ENCODE results near the gene PLPPR3. TPM values are rescaled to one million over a fixed set of nuclear protein-coding genes. Genes with fewer than 3 reads are reported as not detected.

PLPPR3 gene
- total and polyA plus RNA-seq, 9 of the 15 experiments (the other 6 are each of a cell fraction or from before 2014, with no cell fraction given), result 0.01 to 48.2 (median 8.6) TPM

GRCh38 chr19:796692-797527 lies 24.8 kb downstream of the PLPPR3 start, which contains the start of gene PTBP1 (continued):
- TF ChIP-seq, protein P1, sequence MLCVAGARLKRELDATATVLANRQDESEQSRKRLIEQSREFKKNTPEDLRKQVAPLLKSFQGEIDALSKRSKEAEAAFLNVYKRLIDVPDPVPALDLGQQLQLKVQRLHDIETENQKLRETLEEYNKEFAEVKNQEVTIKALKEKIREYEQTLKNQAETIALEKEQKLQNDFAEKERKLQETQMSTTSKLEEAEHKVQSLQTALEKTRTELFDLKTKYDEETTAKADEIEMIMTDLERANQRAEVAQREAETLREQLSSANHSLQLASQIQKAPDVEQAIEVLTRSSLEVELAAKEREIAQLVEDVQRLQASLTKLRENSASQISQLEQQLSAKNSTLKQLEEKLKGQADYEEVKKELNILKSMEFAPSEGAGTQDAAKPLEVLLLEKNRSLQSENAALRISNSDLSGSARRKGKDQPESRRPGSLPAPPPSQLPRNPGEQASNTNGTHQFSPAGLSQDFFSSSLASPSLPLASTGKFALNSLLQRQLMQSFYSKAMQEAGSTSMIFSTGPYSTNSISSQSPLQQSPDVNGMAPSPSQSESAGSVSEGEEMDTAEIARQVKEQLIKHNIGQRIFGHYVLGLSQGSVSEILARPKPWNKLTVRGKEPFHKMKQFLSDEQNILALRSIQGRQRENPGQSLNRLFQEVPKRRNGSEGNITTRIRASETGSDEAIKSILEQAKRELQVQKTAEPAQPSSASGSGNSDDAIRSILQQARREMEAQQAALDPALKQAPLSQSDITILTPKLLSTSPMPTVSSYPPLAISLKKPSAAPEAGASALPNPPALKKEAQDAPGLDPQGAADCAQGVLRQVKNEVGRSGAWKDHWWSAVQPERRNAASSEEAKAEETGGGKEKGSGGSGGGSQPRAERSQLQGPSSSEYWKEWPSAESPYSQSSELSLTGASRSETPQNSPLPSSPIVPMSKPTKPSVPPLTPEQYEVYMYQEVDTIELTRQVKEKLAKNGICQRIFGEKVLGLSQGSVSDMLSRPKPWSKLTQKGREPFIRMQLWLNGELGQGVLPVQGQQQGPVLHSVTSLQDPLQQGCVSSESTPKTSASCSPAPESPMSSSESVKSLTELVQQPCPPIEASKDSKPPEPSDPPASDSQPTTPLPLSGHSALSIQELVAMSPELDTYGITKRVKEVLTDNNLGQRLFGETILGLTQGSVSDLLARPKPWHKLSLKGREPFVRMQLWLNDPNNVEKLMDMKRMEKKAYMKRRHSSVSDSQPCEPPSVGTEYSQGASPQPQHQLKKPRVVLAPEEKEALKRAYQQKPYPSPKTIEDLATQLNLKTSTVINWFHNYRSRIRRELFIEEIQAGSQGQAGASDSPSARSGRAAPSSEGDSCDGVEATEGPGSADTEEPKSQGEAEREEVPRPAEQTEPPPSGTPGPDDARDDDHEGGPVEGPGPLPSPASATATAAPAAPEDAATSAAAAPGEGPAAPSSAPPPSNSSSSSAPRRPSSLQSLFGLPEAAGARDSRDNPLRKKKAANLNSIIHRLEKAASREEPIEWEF (CRISPR knock-in tag; IDR thresholded peaks at IDR 0.05), result peak; percentile 74; the same call in 1 of the 2 replicates
- peak; percentile 82 for TF ChIP-seq GMEB1 (CRISPR knock-in tag; IDR thresholded peaks at IDR 0.05)
- TF ChIP-seq SMAD1 (IDR thresholded peaks at IDR 0.05; ENCODE audit: low read depth, low read length, partially characterized antibody), result peak; percentile 48
- TF ChIP-seq MTF1 (CRISPR knock-in tag; IDR thresholded peaks at IDR 0.05; ENCODE audit: borderline replicate concordance), result no peak
- TF ChIP-seq SMARCA4 (IDR thresholded peaks at IDR 0.05), result no peak
- TF ChIP-seq ZNF224 (CRISPR knock-in tag; IDR thresholded peaks at IDR 0.05), result no peak
- TF ChIP-seq ESRRB (CRISPR knock-in tag; IDR thresholded peaks at IDR 0.05; ENCODE audit: borderline replicate concordance), result no peak
- TF ChIP-seq, protein P2, sequence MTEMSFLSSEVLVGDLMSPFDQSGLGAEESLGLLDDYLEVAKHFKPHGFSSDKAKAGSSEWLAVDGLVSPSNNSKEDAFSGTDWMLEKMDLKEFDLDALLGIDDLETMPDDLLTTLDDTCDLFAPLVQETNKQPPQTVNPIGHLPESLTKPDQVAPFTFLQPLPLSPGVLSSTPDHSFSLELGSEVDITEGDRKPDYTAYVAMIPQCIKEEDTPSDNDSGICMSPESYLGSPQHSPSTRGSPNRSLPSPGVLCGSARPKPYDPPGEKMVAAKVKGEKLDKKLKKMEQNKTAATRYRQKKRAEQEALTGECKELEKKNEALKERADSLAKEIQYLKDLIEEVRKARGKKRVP (CRISPR knock-in tag; IDR thresholded peaks at IDR 0.05), result no peak
- TF ChIP-seq FOXK1 (CRISPR knock-in tag; IDR thresholded peaks at IDR 0.05; ENCODE audit: borderline replicate concordance), result no peak
- no peak for TF ChIP-seq MCM2 (IDR thresholded peaks at IDR 0.05; ENCODE audit: low read depth)
- no peak for TF ChIP-seq TAF15 (IDR thresholded peaks at IDR 0.05; ENCODE audit: low read depth, low read length)
- peak; percentile 97 for TF ChIP-seq ZNF197 (CRISPR knock-in tag; IDR thresholded peaks at IDR 0.05; ENCODE audit: low read depth)
- TF ChIP-seq ZNF165 (CRISPR knock-in tag; IDR thresholded peaks at IDR 0.05; ENCODE audit: borderline replicate concordance), result no peak
- peak; percentile 81; the same call in 1 of the 2 replicates for TF ChIP-seq ZNF395 (CRISPR knock-in tag; IDR thresholded peaks at IDR 0.05)
- TF ChIP-seq YY1 (IDR thresholded peaks at IDR 0.05; ENCODE audit: borderline replicate concordance in 1 of 3, control insufficient read depth in 1 of 3, extremely low read depth in 1 of 3, insufficient read depth in 3 of 3, insufficient read length in 1 of 3, insufficient replicate concordance in 2 of 3, low read depth in 1 of 3, low read length in 2 of 3), result peak; percentile 99 to 100 (median 99)
- TF ChIP-seq ZNF354B (CRISPR knock-in tag; IDR thresholded peaks at IDR 0.05), result no peak
- TF ChIP-seq ZNF146 (CRISPR knock-in tag; IDR thresholded peaks at IDR 0.05; ENCODE audit: unreplicated experiment), result no peak

Data from K562 (cell line).